Measurements from ENCODE around the gene ITPR2. TPM values are rescaled to one million over a fixed set of nuclear protein-coding genes. Genes with fewer than 3 reads are reported as not detected.
A peak's percentile ranks its signal among the peaks of the same experiment; 100 is the strongest.
"Not testable (repeated sequence)": the region's sequence is repeated elsewhere in the genome, so short reads cannot be mapped to it uniquely, and the experiment has no call there.

Gene ITPR2
- total RNA-seq, 1 experiment from 2014 or later = 41.6 TPM

DNA sequence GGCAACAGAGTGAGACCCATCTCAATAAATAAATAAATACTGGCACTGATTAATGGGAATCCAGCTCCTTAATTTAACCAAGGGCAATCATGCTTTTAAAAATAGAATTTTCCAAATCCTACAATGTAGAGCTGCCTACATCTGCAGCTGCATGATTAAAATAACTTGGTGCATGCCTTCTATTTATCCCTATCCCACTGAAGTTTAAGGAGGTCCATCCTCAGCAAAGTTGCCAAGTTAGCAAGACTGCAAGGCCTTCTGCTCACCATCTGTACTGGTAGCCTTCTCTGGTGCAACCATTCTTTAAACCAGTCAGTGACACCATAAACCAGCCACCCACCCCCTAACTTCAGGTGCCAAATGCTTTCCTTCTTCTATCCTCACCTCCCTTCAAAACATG lies 226.1 kb downstream of the ITPR2 start:
- H3K4me3 Mint-ChIP-seq (ENCODE audit: unreplicated experiment) = no peak overlapping the region
- peaks cover 6% of the 10 kb centered on the region for H3K4me1 Mint-ChIP-seq (ENCODE audit: low read depth, unreplicated experiment)
- no peaks in the 10 kb centered on the region for H3K27me3 Mint-ChIP-seq (ENCODE audit: insufficient read depth, unreplicated experiment)
- TF ChIP-seq CTCF (IDR thresholded peaks at IDR 0.05; ENCODE audit: insufficient read depth in 1 of 2, low read depth in 1 of 2, low read length in 1 of 2, severe bottlenecking in 1 of 2, unreplicated experiment in 1 of 2) = no peak
- intact Hi-C loops (cut with micrococcal nuclease; ENCODE audit: unreplicated experiment) = no loop called here
- H3K27ac Mint-ChIP-seq (ENCODE audit: unreplicated experiment) = no peak overlapping the region
- H3K9me3 Mint-ChIP-seq (ENCODE audit: unreplicated experiment) = no peaks in the 10 kb centered on the region
- H3K27me3 ChIP-seq (replicated peaks; ENCODE audit: control insufficient read depth, insufficient read depth, low read length) = no peaks in the 10 kb centered on the region
- CTCF ChIA-PET = no interaction called here
- POLR2A ChIA-PET = interaction anchor here (0.6 kb wide), 1 partner anchor 183 kb away, joined by 6 read pairs; no protein-coding TSS in a partner anchor
- no peak for DNase-seq
- H3K36me3 ChIP-seq (ENCODE audit: control insufficient read depth, insufficient read depth, low read length) = no peaks in the 10 kb centered on the region
- H3K4me3 ChIP-seq (ENCODE audit: low read depth, low read length) = no peak overlapping the region
- no peaks in the 10 kb centered on the region for H3K36me3 Mint-ChIP-seq (ENCODE audit: insufficient read depth, unreplicated experiment)
- no peaks in the 10 kb centered on the region for H3K9me3 ChIP-seq
- BruUV-seq (replicated peaks) = no TSS peak
- no peaks in the 10 kb centered on the region for H3K4me1 ChIP-seq

GRCh38 chr12:26604813-26605212 lies 228.2 kb downstream of the ITPR2 start:
- H3K27ac Mint-ChIP-seq (ENCODE audit: unreplicated experiment); POLR2A ChIA-PET; CTCF ChIA-PET; H3K4me1 ChIP-seq; H3K27me3 ChIP-seq (replicated peaks; ENCODE audit: control insufficient read depth, insufficient read depth, low read length); H3K36me3 Mint-ChIP-seq (ENCODE audit: insufficient read depth, unreplicated experiment); H3K4me3 Mint-ChIP-seq (ENCODE audit: unreplicated experiment); DNase-seq; H3K4me3 ChIP-seq (ENCODE audit: low read depth, low read length); BruUV-seq (replicated peaks); H3K9me3 ChIP-seq; H3K36me3 ChIP-seq (ENCODE audit: control insufficient read depth, insufficient read depth, low read length); H3K27me3 Mint-ChIP-seq (ENCODE audit: insufficient read depth, unreplicated experiment); H3K9me3 Mint-ChIP-seq (ENCODE audit: unreplicated experiment): not testable (repeated sequence)
- intact Hi-C loops (cut with micrococcal nuclease; ENCODE audit: unreplicated experiment) = loop anchor here (5.0 kb wide), 1 partner anchor 418 kb away; no protein-coding TSS in a partner anchor
- peaks cover 16% of the 10 kb centered on the region for H3K4me1 Mint-ChIP-seq (ENCODE audit: low read depth, unreplicated experiment)

- H3K4me1 ChIP-seq = no peaks in the 10 kb centered on the region
- POLR2A ChIA-PET = no interaction called here
- no peaks in the 10 kb centered on the region for H3K9me3 ChIP-seq
- H3K4me3 Mint-ChIP-seq (ENCODE audit: unreplicated experiment) = no peak overlapping the region
- intact Hi-C loops (cut with micrococcal nuclease; ENCODE audit: unreplicated experiment) = no loop called here
- DNase-seq = peak in 1 of 2 experiments; percentile 13
- TF ChIP-seq CTCF (IDR thresholded peaks at IDR 0.05; ENCODE audit: insufficient read depth in 1 of 2, low read depth in 1 of 2, low read length in 1 of 2, severe bottlenecking in 1 of 2, unreplicated experiment in 1 of 2) = no peak
- H3K36me3 Mint-ChIP-seq (ENCODE audit: insufficient read depth, unreplicated experiment) = no peaks in the 10 kb centered on the region
- H3K27me3 Mint-ChIP-seq (ENCODE audit: insufficient read depth, unreplicated experiment) = no peaks in the 10 kb centered on the region
- no TSS peak for BruUV-seq (replicated peaks)
- peaks cover 12% of the 10 kb centered on the region for H3K4me1 Mint-ChIP-seq (ENCODE audit: low read depth, unreplicated experiment)
- CTCF ChIA-PET = interaction anchor here (0.5 to 0.7 kb wide), 2 partner anchors 15 to 87 kb away, joined by 3 to 4 read pairs; no protein-coding TSS in a partner anchor
- H3K27ac Mint-ChIP-seq (ENCODE audit: unreplicated experiment) = no peak overlapping the region
- no peaks in the 10 kb centered on the region for H3K27me3 ChIP-seq (replicated peaks; ENCODE audit: control insufficient read depth, insufficient read depth, low read length)
- no peaks in the 10 kb centered on the region for H3K9me3 Mint-ChIP-seq (ENCODE audit: unreplicated experiment)
- H3K4me3 ChIP-seq (ENCODE audit: low read depth, low read length) = no peak overlapping the region
- H3K36me3 ChIP-seq (ENCODE audit: control insufficient read depth, insufficient read depth, low read length) = no peaks in the 10 kb centered on the region
Observed at GRCh38 chr12:26599096-26599695, 233.8 kb downstream of the ITPR2 start.

All from Caco-2 (cell line).